GM21723 (cell line): Measurements from ENCODE around the gene DEDD2.

Experiments used
- ATAC-seq: cut with Tn5 transposase; IDR thresholded peaks from one replicate; pipeline ENCODE4 v1.9.1; 2021; ENCODE audit warnings: mild to moderate bottlenecking, moderate library complexity; ENCODE audit not compliant: unreplicated experiment

The DEDD2 gene

DNA sequence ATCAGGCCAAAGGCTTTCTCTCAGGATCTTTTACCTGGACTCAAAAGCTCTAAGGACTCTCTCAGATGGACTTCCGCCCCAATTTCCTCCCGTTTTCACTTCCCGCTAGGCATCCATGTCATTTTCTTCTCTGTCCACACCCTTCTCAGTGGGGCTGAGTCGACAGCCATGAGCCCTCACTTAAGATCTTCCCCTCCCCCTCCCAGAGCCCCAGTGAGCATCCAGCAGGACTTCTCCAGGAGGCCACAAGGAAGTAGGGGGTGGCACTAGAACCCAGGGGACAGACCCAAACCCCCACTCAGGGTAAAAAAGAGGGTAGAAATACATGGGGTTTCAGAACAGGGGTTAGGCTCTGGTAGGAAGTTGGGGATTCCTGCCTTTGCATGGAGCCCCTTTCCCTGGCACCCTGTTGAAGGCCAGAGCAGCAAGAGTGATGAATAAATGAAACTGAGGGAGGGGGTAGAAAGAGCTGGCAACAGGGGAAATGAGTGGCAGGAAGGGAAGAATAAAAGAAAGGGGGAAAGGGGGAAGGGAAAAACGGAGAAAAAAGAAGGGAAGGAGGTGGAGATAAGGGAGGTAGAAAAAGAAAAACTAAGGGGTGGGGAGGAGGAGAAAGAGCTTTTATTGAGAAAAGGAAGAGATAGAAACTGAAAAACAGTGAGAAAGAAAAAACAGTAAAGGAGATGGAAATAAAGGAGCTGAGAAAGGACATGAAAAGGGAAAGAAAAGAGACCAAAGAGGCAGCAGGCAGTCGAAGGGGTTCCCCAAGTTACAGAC lies 42.3 kb downstream of the DEDD2 start:
- ATAC-seq, result no peak

DNA sequence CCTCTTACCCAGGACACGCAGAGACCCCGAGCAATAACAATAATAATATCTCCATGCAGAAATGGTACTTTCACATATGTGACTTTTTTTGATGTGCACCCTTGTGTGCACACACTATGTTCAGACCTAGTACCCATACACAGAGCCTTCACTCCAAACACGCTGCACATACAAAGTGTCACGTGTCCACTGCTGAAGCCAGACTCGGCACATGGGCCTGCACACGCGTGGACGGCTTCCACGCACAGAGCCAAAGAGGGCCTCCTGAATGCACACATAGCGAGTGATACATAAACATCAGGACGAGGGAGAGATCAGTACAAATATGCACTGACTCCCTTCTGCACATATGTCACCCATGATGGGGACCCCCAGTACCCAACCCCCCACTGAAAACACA lies 43.3 kb downstream of the DEDD2 start:
- no peak for ATAC-seq

DNA sequence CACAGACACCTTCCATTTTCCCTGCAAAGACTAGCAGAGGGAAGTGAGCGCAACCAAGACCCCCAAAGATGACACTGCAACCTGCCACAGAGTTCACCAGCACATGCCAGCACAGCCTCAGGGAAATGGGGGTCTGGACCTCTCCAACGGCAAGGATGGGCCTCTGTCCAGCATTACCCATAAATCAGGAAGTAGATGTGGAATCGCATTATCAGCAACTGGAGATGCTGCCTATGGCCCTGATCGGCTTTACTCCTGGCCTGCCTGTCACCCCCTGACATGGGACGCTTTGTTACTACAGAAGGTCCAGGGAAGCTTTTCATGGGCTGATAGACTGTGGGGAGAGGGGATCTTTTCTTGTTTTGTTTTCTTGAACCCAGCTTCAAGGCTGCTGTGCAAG lies 43.8 kb downstream of the DEDD2 start:
- ATAC-seq, result no peak

DNA sequence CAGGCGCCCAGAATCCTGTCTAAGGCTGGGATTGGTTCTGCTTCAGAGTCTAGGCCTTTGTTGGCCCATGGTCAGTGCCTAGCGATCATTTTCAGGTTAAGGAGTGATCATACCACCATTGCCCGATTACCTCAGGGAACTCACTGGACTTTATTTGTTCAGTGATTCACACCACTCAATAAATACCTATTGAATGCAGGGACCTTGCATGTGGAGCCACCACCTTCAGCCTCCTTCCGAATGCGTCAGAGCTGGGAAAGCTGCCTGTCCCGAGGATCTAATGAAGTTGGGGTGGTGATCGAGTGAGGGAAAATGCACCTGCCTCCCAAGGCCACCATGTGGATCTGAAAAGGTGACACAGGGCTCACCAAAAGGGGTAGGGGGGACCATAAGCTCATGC lies 45.2 kb downstream of the DEDD2 start:
- no peak for ATAC-seq

DNA sequence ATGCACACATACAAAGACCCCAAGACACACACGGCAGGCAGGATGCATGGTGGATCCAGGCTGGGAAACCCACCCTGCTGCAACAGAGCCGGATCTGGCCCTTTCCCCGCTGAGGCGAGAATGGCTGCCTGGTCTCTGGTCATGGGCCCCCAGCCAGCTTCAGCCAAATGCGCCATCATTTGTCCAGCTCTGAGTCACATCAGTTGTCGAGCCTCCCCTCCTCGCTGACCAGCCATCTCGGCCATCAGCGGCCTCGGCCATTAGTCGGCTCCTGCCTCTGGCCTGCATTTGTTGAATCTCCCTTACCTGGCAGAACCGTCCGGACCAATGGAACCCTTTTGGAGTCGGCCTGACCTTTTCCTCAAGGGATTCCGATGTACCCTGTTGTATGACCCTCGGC lies 46.8 kb downstream of the DEDD2 start:
- no peak for ATAC-seq

DNA sequence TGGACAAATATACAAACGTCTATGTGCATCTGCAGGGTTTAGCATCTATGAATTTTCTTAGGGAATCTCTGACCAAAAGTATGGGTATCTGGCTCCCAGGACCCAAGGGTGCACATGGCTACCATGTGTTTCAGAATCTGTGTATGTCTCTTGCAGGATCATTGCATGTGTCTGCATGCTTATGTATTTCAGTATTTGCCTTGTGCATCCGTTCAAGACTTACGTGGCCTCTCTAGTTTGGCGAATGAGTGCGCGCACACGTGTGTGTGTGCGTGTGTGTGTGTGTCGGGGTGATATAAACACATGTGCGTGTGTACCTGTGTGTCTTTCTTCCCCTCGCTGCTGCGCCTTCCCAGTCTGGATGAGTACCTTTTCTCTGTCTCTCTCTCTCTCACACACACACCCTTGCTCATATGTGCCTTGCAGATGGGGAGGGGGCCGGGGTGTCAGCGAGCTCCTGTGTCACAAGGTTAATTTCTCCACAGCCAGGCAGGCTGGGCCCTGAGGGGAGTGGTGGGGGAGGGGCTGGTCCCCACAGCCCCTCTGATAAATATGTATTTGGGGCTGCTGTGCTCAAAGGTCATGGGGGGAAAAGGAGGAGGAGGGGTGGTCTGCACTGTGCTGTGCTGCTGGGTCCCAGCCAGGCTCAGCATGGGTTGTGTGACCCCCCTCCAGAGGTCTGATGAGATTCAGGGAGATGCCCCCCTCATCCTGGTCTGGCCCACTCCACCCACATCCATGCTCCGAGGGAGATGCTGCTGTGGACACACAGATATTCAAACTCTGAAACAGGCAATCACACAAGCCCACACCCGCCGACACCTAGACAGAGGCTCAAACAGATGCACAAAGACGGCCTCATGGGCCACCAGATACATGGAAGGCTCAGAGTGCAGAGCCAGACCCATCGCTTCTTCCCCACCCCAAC lies 47.7 kb downstream of the DEDD2 start:
- no peak for ATAC-seq

DNA sequence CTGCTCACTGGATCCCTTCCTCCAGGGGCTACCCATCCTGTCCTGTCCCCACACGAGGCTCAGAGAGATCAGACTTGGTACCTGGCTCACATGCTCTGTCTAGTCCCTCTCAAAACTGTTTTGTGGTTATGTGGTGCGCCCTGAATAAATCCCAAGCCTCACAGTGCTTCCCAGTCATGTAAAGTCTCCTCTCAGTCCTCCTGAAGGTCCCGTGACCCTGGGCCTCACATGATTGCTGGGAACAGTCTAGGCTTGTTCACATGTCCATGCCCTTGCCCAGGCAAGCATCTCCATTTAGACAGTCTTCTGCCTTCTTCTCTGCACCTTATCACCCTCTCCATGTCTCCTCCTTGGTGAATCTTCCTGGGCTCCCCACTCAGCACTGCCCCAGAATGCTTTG lies 49.3 kb downstream of the DEDD2 start:
- ATAC-seq, result no peak

DNA sequence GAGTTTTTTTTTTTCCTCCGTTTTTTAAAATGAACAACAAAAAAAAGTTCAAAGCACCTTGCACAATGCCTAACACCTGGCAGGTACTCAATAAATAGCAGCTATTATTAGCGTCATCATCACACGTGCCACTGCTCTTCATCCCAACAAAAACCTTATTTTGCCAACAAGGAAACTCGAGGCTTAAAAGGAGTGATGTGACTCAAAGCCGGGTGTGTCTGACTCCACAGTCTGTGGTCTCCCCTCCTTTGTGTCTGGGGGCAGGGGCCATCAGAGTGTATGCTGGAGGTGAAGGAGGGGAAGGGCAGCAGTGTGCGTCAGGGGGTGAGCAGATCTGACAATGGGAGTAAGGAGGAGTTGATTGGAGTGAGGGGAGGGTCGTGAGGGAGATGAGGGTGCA lies 51.2 kb downstream of the DEDD2 start:
- ATAC-seq, result no peak

DNA sequence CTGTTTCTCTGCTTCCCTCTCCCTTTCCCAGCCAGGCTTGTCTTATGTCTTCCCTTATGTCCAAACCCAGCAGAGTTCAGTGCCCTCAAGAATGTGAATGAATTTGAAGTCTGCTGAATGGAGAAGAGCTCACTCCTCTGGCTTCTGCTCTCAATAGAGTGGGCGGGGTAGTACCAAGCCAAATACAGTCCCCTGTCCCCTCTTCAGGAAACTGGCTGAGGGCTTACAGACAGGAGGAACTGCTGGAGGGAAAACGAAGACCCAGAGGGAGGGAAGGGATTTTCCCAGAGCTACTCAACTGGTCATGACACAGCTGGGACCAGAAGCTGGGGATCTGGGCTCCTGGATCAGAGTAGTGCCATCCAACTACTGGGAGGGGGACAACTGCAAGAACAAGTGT lies 52.3 kb downstream of the DEDD2 start:
- no peak for ATAC-seq

DNA sequence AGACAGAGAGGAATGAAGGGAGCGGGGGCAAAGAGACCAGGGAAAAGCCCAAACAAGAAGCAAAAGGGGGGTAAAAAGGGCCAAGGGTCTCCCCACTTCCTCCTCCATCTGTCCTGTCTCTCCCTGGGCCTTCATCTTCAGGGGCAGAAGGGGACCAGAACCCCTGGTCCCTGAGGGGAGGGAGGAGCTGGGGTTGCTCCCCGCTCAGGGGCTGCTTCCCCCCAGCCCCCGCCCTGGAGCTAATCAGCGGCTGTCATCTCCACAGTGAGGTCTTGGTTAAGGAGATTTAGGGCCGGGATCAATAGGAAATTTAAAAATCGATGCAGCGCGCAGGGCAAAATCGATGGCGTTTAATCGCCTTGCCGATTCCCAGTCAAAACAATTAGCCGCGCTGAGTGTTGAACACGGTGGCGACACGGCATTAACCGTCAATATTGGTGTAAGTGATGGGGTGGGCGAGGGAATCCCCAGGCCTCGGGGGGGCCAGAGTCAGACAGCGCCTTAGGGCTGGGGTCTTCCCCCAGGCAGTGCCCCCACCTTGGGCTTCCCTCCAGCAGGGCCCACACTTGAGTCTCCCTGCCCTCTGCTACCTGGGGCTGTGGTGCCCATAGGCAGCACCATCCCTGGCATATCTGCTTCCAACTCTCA lies 55.7 kb downstream of the DEDD2 start:
- no peak for ATAC-seq

DNA sequence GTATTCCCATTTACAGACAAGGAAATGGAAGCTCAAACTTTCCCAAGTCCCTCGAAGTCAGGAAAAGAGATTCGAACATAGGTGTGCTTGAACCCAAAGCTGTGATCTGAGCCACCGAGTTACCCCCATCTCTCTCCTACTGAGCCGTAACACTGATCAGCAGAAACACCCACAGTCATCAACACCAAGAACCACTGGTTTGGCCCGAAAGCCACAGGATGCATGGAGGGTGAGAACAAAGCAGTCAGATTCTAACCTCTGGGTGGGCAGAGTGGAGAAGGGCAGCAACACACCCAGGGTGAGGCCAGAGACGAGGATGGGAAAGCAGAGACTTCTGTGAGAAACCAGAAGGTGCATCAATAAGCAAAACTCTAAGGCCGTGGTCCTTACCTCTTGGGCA lies 57.5 kb downstream of the DEDD2 start:
- no peak for ATAC-seq

DNA sequence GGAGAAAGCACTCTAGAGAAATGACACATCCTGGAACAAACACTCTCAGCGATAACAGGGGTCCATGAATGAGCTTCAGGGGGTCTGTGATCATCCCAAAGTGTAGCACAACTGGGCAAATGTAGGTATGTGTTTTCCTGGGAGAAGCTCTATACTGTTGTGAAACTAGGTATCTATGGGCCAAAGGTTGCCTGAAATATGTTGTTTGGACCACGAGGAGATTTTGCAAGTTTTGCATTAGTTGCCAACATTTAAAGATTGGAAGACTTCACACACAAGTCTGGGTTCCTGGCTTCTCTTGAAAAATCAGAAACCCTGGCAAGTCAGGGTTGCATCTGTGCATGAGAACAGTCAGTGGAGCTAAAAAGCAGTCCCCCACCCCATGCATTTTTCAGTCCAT lies 58.6 kb downstream of the DEDD2 start:
- no peak for ATAC-seq

DNA sequence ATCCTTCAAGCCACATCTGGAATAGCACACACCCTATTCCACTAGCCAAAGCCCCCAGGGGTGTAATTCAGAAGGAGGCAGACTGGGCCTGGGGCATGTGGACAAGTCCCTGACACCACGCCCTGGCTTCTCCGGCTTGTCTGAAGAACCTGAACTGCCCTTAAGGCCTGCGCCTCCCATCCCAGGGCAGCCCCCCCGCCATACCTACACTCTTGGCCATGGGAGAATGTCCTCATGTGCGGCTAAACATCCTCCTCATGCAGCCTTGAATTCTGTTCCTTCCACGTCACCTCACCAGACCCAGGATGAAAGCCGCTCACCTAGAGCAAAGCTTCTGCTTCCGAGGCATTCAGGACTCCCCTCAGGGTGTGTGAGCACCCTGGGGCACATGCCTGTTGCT lies 60.9 kb downstream of the DEDD2 start:
- no peak for ATAC-seq

DNA sequence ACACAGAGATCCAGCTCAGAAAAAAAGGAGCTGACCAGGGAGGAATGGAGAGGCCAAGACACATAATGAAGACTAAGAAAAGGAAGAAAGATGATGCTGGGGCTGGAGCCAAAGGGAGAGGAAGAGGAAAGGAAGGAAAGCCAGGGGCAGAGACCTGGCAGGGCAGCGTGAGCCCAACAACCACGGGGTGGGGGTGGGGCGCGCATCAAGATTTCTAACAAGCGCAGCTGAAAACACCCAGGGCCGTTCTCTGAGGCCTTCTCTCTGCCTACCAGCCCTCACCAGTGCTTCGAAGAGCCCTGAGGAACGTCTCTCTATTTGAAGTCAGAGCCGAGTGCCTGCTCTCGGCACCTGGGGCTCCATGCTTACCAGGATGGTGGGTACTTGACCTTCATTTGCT lies 61.7 kb downstream of the DEDD2 start:
- no peak for ATAC-seq

DNA sequence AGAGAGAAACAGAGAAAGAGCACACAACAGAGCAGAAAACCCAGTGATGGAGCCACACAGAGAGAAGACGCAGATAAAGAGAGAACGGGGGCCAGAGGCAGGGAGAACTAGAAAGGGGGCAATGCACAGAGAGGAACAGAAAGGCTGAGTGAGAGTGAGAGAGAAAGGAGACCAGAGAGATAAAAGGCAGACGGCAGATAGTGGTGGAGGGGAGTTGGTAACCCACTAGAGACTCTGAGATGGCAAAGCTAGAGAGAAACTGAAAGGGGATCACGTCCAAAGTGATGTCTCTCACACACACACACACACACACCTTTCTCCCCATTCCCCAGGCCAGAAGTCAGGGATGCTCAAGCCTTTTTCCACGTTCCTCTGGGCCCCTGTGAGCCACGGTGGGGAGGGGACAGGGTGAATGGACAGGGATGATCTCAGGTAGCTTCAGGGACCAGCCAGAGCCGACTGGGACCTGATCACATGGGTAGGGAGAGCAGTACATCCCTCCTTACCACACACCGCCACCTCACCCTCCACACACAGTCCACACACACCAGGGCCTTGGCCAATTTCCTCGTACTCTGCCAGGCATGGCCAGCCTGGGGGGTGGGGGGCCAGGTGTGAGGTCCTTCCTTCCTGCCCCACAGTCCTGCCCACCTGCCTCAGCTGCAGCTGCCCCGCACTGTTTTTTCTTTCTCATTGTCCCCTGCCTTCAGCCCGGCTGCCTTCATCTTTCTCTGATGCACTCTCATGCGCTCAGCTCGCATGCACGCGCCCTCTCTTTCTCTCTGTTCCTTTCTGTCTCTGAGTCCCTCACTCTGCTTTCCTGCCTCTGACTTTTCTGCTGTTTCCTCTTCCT lies 62.8 kb downstream of the DEDD2 start:
- ATAC-seq, result no peak

DNA sequence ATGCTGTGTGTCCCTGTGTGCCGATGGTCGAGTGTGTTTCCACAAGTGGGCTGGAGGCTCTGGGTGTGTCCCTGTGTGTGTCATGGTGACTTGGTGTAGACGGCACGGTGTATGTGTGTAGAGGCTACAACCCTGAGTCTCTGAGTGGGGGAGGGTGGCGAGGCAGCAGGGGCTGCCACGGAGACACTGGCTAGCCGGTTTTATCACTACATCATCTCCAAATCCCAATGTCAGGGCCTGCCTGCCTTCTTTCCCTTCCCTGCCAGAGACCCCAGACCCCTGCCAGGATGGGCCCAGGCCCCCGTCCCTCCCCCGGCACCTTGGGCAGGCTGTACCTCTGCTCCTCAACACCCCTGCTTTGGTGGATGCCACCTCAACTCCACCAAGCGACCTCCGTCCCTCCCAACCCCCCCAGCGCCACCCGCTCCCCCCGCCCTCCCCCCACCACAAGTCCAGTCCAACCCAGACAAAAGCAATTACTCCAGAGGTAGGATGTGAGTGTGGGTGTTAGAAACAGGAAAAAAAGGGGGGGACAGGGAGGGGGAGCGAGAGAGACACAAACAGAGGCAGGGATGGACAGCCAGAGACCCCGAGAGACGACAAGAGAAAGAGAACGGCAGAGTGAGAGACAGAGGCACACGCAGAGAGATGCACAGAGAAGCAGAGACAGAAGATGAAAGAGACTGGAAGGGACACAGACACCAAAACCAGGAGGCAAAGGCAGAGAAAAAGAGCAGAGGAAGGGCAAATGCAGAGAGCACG lies 63.6 kb downstream of the DEDD2 start:
- ATAC-seq, result no peak

DNA sequence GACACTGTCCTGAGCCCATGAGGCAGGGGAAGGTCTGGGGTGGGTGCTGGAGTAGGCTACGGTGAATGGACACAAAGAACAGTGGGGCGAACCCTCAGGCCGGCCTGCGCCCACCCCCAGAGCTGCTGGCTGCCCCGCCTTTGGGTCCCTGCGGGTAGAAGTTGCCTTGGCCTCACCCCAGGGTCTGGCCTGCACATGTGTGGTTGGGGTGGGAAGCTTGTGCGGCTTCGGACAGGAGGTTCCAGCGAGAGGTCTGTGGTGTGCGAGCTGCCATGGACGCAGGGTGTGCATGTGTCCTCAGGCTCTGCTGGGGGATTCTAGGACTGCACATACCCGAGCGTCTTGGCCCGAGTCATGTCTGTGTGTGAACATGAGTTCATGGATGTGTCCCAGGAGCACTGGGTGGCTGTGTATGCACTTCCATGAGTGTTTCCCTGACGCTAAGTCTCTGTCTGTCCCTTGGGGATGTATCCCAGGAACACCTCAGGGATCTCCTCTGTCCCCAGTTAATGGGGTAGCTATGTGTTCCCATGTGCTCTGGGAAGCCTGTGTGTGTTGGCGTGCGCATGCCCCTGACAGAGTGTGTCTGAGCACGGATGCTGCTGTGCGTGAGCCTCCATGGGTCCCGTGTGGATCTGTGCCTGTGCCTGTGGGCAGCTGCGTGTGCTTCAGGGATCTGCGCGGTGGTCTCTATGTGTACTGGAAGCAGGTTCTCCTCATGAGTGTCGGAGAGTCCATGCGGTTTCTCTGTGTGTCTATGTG lies 64.4 kb downstream of the DEDD2 start:
- no peak for ATAC-seq

DNA sequence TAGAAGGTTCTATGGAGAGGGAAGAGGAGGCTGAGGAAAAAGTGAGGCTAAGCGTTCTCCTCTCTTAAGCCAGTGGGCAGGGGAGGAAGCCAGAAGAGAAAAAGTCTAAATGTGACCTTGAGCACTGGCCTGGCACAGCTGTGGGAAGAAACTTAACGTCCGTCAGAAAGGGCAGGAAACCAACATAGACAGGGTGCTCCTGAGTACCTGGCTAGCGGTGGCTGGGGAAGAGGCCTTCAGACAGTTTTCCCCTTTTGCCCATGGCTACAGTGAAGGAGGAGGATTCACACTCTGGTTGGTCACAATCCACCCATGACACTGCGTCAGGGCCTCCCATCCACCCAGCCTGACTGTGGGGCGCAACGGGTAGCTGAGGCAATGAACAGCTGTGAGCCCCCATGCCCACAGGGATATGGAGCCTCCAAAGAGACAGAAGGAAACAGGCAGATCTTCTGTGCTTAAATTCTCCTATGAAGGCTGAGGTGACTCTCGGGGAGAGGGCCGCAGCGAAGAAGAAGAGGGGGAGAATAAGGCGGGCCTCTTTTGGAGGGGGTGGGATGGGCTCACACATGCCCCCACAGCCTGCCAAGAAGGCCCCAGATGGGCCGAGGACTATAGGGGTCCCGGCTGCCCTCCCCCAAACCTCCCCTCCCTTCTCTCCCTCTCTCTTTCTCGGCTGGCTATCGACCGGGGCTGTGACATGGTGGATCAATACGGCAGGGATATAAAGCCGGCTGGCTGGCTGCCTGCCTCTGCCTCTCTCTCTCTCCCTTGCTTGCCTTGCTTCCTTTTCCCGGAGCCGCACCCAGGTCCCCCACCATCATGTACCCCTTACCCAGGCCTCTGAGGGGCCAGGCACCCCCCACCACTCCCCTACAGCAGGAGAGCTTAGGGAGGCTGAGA lies 65.4 kb downstream of the DEDD2 start:
- no peak for ATAC-seq
